ENCODE results near the gene KRT76. TPM values are rescaled to one million over a fixed set of nuclear protein-coding genes. Genes with fewer than 3 reads are reported as not detected.

The KRT76 gene
- polyA plus RNA-seq, 1 of the 3 experiments (the other 2 are of a cell fraction), result not detected

GRCh38 chr12:52788192-52788875 is 11.2 kb upstream of the KRT76 start:
- no peak for DNase-seq
- Histone ChIP-seq H4K20me1 (ENCODE audit: insufficient read depth) (no peaks in the 10 kb centered on the region), H3K9me2 (no peaks in the 10 kb centered on the region), H2AFZ (ENCODE audit: low read depth) (no peak overlapping the region), H3K4me2 (no peak overlapping the region), H3K27me3 (ENCODE audit: insufficient read depth) (peaks cover 21% of the 10 kb centered on the region; the same call in 1 of the 2 replicates), H3K9ac (no peak overlapping the region), H3K4me1 (ENCODE audit: control insufficient read depth in 1 of 2, insufficient read depth in 2 of 2, low read depth in 1 of 2, low read length in 1 of 2) (no peaks in the 10 kb centered on the region), H3F3A (replicated peaks; ENCODE audit: insufficient read depth) (no peaks in the 10 kb centered on the region), H3K27ac (ENCODE audit: low read depth in 2 of 2, low read length in 1 of 2) (no peak overlapping the region), H3K36me3 (replicated peaks in 1 of 2; ENCODE audit: control insufficient read depth in 1 of 2, insufficient read depth in 2 of 2, low read length in 1 of 2) (no peaks in the 10 kb centered on the region), H3K79me2 (ENCODE audit: insufficient read depth) (no peaks in the 10 kb centered on the region), H3K4me3 (ENCODE audit: low read depth in 2 of 2, low read length in 1 of 2) (no peak overlapping the region), H3K9me3 (no peaks in the 10 kb centered on the region)
- ChIA-PET CTCF (no interaction called here), POLR2A (no interaction called here)
- WGBS (ENCODE audit: low lambda C conversion rate), result 3% methylated on average over 4 of the region's 6 CpGs
- TF ChIP-seq, protein P1, sequence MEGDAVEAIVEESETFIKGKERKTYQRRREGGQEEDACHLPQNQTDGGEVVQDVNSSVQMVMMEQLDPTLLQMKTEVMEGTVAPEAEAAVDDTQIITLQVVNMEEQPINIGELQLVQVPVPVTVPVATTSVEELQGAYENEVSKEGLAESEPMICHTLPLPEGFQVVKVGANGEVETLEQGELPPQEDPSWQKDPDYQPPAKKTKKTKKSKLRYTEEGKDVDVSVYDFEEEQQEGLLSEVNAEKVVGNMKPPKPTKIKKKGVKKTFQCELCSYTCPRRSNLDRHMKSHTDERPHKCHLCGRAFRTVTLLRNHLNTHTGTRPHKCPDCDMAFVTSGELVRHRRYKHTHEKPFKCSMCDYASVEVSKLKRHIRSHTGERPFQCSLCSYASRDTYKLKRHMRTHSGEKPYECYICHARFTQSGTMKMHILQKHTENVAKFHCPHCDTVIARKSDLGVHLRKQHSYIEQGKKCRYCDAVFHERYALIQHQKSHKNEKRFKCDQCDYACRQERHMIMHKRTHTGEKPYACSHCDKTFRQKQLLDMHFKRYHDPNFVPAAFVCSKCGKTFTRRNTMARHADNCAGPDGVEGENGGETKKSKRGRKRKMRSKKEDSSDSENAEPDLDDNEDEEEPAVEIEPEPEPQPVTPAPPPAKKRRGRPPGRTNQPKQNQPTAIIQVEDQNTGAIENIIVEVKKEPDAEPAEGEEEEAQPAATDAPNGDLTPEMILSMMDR (IDR thresholded peaks at IDR 0.05), result no peak
- TF ChIP-seq RFX5 (IDR thresholded peaks at IDR 0.05; ENCODE audit: low read length) (no peak), GABPA (IDR thresholded peaks at IDR 0.05; ENCODE audit: low read depth) (no peak), TAF1 (IDR thresholded peaks at IDR 0.05; ENCODE audit: borderline replicate concordance, low read depth, low read length) (no peak), NFIC (IDR thresholded peaks at IDR 0.05; ENCODE audit: borderline replicate concordance) (no peak), USF1 (IDR thresholded peaks at IDR 0.05; ENCODE audit: borderline replicate concordance, low read depth) (no peak), FOXJ3 (CRISPR knock-in tag; IDR thresholded peaks at IDR 0.05) (no peak), SIN3A (IDR thresholded peaks at IDR 0.05; ENCODE audit: borderline replicate concordance, low read depth, low read length) (no peak), FOXM1 (IDR thresholded peaks at IDR 0.05; ENCODE audit: low read depth) (no peak), EZH2phosphoT487 (IDR thresholded peaks at IDR 0.05; ENCODE audit: borderline replicate concordance, low read depth) (no peak), ELF1 (IDR thresholded peaks at IDR 0.05) (no peak), FOSL2 (IDR thresholded peaks at IDR 0.05; ENCODE audit: borderline replicate concordance, low read depth) (no peak), NRF1 (IDR thresholded peaks at IDR 0.05; ENCODE audit: low read depth, low read length) (no peak), SMC3 (IDR thresholded peaks at IDR 0.05; ENCODE audit: low read depth, low read length) (no peak)
- TF ChIP-seq, protein P2, sequence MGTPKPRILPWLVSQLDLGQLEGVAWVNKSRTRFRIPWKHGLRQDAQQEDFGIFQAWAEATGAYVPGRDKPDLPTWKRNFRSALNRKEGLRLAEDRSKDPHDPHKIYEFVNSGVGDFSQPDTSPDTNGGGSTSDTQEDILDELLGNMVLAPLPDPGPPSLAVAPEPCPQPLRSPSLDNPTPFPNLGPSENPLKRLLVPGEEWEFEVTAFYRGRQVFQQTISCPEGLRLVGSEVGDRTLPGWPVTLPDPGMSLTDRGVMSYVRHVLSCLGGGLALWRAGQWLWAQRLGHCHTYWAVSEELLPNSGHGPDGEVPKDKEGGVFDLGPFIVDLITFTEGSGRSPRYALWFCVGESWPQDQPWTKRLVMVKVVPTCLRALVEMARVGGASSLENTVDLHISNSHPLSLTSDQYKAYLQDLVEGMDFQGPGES (IDR thresholded peaks at IDR 0.05; ENCODE audit: low read depth, low read length), result no peak
- TF ChIP-seq, protein P3, sequence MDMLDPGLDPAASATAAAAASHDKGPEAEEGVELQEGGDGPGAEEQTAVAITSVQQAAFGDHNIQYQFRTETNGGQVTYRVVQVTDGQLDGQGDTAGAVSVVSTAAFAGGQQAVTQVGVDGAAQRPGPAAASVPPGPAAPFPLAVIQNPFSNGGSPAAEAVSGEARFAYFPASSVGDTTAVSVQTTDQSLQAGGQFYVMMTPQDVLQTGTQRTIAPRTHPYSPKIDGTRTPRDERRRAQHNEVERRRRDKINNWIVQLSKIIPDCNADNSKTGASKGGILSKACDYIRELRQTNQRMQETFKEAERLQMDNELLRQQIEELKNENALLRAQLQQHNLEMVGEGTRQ (IDR thresholded peaks at IDR 0.05; ENCODE audit: borderline replicate concordance, low read depth, low read length), result no peak
- TF ChIP-seq, protein P4, sequence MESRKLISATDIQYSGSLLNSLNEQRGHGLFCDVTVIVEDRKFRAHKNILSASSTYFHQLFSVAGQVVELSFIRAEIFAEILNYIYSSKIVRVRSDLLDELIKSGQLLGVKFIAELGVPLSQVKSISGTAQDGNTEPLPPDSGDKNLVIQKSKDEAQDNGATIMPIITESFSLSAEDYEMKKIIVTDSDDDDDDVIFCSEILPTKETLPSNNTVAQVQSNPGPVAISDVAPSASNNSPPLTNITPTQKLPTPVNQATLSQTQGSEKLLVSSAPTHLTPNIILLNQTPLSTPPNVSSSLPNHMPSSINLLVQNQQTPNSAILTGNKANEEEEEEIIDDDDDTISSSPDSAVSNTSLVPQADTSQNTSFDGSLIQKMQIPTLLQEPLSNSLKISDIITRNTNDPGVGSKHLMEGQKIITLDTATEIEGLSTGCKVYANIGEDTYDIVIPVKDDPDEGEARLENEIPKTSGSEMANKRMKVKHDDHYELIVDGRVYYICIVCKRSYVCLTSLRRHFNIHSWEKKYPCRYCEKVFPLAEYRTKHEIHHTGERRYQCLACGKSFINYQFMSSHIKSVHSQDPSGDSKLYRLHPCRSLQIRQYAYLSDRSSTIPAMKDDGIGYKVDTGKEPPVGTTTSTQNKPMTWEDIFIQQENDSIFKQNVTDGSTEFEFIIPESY (IDR thresholded peaks at IDR 0.05; ENCODE audit: borderline replicate concordance, low read depth), result no peak
- TF ChIP-seq, protein P5, sequence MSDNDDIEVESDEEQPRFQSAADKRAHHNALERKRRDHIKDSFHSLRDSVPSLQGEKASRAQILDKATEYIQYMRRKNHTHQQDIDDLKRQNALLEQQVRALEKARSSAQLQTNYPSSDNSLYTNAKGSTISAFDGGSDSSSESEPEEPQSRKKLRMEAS (IDR thresholded peaks at IDR 0.05; ENCODE audit: low read depth), result no peak

Measured in SK-N-SH (cell line).